G401.6 (cell line): ENCODE measurements around the gene SLC51B.
"Not testable (repeated sequence)": the region's sequence is repeated elsewhere in the genome, so short reads cannot be mapped to it uniquely, and the experiment has no call there.

ENCODE experiments used
- FAIRE-seq: peaks from 2 replicates; lab custom pipeline; 2012; peaks lifted over from hg19 to GRCh38; lab: Jason Lieb, UNC

SLC51B gene

DNA sequence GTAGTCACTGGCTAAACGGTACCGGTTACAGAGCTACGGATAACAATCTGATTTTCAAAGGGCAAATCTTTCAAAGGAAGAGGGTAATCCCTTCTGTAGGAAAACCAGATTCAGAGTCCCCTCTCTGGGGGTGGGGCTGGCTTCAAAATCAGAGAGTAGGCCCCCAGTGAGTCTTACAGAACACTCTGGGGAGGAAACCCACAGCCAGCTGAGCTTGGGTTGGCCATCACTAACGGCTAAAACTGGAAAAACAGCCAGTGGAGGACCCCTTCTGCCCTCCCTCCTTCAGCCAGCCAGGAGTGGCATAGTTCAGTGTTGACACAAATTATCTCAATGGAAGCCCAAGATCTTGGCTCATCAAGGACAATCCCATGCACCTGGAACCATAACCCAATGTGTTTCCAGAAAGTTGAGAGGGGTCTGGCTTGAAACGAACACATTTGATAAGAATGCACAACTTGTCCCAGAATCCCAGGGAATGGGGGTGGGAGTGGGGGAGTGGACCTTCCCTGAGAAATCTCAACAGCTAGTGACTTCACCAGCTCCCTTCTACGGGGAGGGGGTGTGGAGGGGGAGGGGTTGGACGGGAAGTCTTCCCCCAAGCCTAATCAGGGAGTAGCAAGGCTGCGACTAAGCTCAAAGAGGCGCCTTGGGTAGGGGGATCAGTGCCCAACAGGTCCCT lies 21.6 kb downstream of the SLC51B start:
- no peak for FAIRE-seq

DNA sequence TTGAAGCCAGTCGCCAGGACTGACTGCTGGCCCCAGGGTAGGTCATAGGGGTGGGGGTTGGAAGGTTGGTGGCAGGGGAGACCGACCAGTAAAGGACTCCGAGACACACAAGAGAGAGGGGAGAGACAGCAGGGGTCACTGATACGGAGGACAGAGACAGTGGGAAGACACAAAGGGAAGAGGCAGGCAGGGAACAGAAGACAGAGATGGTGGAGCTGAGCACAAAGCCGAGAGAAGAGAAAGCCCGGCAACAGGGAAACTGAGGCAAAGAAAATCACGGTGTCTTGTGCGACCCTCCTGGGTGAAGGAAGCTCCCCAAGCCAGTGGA lies 22.1 kb downstream of the SLC51B start:
- no peak for FAIRE-seq

DNA sequence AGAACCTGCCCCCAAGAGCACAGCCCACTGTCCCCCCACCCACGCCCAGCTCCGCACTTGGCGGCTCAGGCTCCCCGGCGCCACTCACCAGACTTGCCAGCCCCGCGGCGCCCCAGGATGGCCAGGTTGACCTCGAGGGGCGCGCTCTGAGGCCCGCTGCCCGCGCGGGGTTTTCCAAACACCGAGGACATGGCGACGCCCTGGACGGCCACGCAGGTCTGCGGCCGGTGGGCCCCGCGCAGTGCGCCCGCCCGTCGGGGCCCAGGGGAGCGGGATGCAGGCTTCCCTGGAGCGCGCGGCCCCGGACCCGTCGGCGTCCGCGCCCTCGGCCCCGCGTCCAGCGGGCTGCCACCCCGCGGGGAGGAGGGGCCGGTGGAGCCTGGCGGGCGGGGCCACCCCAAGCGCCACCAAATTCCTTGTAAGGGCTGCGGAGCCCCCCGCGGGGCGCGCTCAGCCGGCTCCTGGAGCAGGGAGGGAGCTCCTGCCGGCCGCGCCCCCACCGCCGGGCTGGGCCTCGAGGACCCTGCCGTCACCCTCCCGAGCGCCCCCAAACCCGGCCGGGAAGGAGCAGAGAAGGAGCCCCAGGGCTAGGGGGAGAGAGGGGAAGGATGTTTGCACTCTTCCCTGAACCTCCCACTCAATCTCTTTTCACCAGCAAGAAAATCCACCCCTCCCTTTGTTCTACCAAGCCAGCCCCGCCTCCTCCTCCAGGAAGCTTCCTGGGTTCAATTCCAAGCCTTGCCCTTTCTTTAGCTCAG lies 22.6 kb downstream of the SLC51B start, which contains the start of gene RASL12:
Gene RASL12, minus strand, starts transcription at position 347 of the 758 bp plus-strand sequence. Its CDS starts 156 bp downstream, at position 191.
- FAIRE-seq: no peak

DNA sequence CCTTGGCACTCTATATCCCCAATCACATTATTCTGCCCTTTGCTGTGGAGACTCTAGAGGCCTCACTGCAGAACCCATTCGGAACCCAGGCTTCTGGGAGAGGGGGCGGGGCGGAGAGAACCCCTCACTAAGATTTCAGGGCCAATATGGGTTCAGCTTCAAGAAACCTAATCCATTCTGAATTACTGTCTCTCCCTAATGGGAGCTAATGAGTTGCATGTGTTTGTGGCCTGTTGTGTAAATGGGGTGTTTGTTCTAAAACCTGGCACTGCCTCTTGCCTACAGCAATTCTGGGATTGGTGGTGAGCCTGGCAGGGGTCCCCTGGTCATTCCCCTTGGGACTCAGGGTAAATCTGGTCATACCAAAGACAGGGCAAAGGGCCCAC lies 23.2 kb downstream of the SLC51B start:
- no peak for FAIRE-seq

DNA sequence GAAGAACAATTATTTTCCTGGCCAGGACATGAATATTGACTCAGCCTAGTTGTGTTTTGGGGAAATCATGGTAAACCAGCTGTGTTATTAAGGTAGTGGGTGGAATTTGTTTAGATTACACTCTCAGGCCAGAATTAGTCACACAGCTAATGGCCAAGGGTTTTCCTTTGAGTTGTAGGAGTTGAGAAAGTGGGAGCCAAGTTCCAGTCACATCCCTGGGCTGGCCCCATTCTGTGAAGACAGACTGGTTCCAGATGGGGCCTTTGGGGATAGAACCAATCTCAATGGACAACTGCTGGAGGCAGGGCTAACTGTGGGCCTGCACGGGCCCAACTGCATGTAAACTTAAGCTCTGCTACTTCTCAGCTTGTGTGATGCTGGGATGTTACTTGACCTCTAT lies 24.0 kb downstream of the SLC51B start:
- FAIRE-seq: no peak

DNA sequence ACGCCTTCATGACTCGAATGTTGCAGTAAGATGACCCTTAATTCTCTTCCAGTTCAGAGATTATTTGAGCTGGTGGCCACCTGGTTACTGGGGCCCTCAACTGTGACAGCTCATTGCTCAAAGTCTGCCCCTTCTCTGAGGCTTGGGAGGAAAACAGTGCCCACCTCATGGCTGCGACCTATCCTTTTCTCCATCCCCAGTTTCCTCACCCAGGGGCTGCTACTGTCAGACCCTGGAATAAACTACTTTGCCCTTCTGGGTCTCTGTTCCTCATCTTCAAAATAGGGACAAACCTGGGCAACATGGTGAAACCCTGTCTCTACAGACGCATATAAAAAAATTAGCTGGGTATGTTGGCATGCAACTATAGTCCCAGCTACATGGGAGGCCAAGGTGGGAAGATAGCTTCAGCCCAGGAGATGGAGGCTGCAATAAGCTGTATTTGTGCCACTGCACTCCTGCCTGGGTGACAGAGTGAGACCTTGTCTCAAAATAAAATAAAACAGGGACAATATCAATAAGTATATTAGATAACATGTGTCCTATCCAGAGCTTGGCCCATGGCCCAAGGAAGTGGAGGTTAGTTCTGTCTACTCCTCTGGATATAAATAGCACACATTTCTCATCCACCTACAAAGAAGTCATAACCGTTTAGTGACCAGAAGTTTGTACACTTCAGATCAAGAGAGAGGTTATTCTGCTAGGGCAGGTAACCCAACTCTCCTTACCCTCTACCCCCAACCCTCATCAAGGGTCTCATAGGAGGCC lies 24.8 kb downstream of the SLC51B start:
- no peak for FAIRE-seq

DNA sequence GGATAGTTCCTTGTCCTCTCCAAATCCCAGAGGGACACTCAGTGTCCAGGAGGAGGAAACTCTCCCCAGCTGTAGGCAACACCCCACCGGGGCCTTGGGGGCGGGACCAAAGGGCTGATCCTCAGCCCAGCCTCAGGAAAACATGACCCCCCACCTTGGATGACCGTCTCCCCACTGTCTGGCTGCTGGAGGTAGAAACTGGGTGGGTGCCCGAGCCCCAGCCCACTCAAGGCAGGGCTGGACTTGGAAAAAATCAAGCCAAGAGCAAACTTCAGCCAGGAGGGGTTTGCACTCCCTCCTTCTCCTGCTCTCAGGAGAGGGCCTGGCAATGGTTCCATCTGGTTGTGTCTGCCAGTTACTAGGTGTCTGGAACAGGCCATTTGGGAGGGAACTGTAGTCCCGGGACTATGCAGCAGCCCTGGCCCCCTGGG lies 26.2 kb downstream of the SLC51B start:
- no peak for FAIRE-seq

DNA sequence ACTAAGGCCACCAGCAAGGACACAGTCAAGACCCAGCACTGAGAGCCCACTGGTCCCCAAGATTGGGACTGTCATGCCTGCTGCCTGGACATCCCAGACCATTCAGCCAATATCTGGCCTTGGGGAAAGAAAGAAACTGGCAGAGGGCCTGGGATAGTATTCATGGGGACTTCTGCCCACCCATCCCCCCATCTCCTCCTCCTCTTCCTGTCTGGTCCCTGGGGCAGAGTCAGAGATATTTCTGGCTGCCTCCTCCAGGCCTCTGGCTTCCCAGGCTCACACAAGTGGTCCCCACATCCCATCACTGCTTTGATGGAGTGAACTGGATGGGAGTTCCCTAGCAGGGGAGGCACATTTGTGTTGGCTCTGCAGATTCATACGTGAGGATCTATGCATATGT lies 26.8 kb downstream of the SLC51B start:
- FAIRE-seq: no peak

DNA sequence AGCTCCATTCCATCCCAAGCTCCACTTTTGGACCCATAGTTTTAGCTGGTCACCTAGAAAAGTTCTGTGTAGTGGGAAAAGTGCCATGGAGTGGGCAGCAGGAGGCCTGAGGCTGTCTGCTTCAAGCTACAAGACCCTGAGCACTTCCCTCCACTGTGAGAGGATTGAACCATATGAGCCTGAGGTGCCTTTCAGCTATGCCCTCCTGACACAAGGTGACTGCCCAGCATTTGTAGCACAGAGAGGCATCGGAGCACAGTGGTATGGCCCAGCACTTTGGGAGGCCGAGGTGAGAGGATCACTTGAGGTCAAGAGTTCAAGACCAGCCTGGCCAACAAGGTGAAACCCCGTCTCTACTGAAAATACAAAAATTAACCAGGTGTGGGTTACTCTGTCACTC lies 27.4 kb downstream of the SLC51B start:
- no peak for FAIRE-seq

DNA sequence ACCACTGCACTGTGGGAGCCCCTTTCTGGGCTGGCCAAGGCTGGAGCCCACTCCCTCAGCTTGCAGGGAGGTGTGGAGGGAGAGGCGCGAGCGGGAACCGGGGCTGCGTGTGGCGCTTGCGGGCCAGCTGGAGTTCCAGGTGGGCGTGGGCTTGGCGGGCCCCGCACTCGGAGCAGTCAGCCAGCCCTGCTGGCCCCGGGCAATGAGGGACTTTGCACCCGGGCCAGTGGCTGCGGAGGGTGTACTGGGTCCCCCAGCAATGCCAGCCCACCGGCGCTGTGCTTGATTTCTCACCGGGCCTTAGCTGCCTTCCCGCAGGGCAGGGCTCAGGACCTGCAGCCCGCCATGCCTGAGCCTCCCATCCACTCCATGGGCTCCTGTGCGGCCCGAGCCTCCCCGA lies 29.8 kb downstream of the SLC51B start:
- not testable (repeated sequence) for FAIRE-seq

DNA sequence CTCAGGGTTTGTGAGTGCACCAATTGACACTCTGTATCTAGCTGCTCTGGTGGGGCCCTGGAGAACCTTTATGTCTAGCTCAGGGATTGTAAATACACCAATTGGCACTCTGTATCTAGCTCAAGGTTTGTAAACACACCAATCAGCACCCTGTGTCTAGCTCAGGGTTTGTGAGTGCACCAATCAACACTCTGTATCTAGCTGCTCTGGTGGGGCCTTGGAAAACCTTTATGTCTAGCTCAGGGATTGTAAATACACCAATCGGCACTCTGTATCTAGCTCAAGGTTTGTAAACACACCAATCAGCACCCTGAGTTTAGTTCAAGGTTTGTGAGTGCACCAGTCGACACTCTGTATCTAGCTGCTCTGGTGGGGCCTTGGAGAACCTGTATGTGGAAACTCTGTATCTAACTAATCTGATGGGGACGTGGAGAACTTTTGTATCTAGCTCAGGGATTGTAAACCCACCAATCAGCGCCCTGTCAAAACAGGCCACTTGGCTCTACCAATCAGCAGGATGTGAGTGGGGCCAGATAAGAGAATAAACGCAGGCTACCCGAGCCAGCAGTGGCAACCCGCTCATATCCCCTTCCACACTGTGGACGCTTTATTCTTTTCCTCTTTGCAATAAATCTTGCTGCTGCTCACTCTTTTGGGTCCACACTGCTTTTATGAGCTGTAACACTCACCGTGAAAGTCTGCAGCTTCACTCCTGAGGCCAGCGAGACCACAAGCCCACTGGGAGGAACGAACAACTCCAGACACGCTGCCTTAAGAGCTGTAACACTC lies 30.6 kb downstream of the SLC51B start:
- not testable (repeated sequence) for FAIRE-seq

DNA sequence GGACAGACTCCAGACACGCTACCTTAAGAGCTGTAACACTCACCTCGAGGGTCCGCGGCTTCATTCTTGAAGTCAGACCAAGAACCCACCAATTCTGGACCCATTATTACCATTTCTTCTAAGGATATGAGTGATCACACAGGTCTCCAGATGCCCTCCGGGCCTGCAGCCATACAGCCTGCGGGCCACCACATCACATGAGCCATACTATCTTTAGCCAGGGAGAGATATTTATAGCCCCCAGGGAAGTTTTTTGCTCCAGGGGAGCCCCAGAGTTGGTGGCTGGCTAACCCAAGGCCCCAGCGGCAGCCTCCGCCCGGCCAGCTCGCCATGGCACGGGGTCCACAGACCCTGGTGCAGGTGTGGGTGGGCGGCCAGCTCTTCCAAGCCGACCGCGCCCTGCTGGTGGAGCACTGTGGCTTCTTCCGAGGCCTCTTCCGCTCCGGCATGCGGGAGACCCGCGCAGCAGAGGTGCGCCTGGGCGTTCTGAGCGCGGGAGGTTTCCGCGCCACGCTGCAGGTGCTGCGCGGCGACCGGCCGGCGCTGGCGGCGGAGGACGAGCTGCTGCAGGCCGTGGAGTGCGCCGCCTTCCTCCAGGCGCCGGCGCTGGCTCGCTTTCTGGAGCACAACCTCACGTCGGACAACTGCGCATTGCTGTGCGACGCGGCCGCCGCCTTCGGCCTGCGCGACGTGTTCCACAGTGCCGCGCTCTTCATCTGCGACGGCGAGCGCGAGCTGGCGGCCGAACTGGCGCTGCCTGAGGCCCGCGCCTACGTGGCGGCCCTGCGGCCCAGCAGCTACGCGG lies 31.5 kb downstream of the SLC51B start, which contains the start of gene KBTBD13:
Gene KBTBD13, plus strand, starts transcription at position 261 of the 805 bp plus-strand sequence. Its CDS starts 70 bp downstream, at position 331.
- FAIRE-seq: no peak

DNA sequence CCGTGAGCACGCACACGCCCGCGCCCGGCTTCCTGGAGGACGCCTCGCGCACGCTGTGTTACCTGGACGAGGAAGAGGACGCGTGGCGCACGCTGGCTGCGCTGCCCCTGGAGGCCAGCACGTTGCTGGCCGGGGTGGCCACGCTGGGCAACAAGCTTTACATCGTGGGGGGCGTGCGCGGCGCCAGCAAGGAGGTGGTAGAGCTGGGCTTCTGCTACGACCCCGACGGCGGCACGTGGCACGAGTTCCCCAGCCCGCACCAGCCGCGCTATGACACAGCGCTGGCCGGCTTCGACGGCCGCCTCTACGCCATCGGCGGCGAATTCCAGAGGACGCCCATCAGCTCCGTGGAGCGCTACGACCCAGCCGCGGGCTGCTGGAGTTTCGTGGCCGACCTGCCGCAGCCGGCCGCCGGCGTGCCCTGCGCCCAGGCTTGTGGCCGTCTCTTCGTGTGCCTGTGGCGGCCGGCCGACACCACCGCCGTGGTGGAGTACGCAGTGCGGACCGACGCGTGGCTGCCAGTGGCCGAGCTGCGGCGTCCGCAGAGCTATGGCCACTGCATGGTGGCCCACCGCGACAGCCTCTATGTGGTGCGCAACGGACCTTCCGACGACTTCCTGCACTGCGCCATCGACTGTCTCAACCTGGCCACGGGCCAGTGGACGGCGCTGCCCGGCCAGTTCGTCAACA lies 32.2 kb downstream of the SLC51B start:
- FAIRE-seq: no peak

DNA sequence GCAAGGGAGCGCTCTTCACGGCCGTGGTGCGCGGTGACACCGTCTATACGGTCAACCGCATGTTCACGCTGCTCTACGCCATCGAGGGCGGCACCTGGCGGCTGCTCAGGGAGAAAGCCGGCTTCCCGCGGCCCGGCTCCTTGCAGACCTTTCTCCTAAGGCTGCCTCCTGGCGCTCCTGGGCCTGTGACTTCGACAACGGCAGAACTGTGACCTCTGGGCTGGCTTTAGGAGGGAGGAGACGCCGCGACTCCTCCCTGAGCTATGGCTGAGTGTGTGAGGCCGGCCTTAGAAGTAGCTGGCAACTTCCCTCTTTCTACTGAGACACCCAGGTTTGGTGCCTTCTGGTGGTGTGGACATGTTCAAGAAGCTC lies 32.8 kb downstream of the SLC51B start:
- no peak for FAIRE-seq

DNA sequence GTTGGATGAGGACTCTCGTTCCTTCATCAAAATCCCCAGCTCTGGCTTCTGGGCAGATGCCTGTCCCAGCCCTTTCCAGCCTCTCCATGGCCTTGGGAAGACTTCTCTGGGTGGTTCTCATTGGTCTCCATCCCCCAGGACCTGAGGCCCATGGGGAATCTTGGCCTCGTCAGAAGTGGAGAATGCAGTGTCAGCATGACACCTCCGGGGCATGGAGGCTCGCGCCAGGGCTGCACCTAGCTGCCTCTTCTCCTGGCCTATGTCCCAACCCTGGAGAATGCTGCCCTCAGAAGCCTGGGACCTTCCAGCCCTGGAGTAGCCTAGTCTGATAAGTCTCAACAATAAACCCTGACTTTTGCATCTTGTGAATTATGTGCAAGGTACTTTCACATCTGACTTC lies 34.4 kb downstream of the SLC51B start:
- no peak for FAIRE-seq

DNA sequence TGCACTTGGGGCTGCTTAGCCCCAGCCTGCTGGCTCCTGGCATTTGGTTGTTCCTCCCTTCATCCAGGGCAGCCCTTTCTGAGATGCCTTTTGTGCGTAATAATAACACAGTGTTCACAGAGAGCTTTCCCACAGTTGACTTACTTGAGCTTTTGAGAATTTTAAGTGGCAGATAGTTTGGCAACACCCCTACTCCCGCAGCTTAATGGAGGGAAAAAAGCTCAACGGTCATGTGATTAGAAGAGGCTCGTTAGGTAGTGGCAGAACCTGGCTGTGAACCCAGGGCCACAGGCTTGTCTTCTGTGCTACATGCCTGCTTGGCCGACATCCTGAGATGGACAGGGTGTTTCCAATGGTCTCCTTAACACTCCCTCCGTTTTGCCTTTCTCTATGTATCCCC lies 36.1 kb downstream of the SLC51B start:
- FAIRE-seq: no peak

DNA sequence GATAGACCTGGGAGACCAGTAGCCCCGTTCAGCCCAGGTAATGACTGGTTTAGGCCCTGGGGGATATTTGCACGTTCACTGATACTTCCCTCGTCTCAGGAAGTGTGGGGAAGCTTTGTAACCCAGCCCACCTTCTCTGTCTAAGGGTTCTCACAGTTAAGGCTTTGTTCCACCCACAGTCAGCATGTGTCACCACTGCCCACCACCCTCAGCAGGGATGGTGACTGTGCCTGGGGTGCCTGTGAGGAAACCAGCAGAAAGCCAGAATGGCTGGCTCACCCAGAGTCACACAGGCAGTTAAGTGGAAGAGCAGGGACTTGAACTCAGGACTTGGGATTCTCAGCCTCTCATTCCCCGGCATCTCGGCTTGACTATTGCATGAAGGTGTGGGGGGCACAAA lies 36.6 kb downstream of the SLC51B start:
- no peak for FAIRE-seq

DNA sequence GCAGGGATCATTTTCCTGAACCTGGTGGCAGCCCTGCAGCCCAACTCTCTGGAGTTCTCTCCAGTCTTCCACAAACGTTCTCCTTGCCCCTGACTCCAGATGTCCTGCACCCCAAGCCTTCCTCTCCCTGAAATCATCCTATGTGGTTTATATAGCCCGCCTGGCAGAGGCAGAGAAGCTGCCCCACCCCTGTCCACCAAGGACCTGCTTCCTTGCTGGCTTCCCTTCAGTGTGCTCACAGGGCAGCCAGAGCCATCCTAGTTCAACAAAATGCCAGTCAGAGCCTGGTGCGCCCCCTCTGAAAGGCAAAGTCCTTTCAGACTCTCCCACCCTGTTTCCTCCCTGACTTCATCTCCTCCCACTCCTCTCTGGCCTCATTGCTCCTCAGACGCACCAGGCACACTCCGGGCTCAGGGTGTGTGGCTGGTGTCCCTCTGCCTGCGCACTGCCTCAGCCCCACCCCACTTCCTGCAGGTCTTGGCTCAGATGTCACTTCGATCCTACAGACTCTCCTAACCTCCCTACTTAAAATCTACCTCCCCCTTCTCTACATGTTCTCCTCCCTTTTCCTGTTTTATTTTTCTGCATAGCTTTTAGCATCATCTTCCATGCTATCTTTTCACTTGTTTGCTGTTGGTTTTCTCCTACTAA lies 37.2 kb downstream of the SLC51B start:
- FAIRE-seq: no peak

DNA sequence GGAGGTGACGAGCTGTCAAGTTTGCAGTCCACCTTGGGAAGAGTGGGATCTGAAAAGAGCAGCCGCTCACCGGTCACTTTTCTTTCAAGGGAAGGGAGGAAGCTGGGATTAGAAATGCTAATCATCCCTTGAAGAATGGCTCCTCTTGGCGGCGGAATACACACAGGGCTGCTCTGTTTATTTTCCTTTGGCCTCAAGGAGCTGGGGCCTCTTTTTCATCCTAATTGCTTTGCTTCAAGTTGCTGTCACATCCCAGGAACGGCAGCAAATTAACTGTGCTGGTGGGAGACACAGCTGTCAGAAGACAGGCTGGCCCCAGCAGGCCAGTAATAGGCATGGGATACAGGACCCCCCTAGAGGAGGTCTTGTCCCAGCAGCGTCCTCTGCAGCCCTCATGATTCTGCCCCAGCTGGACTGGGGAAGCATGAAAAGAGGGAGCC lies 38.1 kb downstream of the SLC51B start:
- FAIRE-seq: no peak

DNA sequence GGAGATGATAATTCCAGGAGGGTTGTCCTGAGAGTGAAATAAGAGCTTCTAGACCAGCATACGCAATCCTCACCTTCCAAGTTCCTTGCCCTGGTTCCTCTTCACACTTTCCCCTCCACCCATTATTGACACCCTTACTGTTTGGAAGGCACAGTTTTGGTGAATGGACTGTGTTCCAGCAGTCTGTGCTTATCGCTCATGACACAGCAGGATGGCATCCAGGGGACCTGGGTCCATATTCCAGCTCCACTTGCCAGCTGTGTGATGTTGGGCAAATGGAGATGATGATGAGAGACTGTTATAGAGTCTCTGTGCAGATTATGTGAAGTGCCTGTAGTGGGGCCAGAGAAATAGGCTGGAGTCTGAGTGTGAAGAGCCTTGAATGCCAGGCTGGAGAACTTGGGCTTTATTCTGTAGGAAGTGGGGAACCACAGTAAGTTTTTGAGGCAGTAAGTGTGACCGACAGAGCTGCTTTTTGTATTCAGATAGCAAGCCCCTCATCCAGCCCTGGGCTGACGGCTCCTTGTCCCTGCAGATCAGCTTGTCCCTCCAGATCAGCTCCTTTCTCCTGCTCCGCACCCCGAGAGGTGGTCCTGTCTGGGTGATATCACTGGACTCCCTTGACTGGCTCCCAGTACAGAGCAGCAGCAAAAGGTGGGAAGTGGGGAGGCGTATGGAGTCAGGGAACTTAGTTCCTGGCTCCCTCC lies 39.5 kb downstream of the SLC51B start:
- FAIRE-seq: no peak
